Stimulated activated CD4-positive, alpha-beta T cell treated with anti-CD3 and anti-CD28 coated beads, Interleukin-1b, Interleukin-23, amount 100 ng/mL, for 1 hour (primary cell): ENCODE data around the gene ATP9A.
"Not testable (repeated sequence)": the region's sequence is repeated elsewhere in the genome, so short reads cannot be mapped to it uniquely, and the experiment has no call there.

Experiments
- DNase-seq, 2 donors: peaks; one replicate each; pipeline ENCODE4 v3.0.0-alpha.2; 2020; ENCODE audit warnings: low read depth in 2 of 2

The ATP9A gene

GRCh38 chr20:51574248-51575033, 193.7 kb downstream of the ATP9A start:
- DNase-seq: no peak

DNA sequence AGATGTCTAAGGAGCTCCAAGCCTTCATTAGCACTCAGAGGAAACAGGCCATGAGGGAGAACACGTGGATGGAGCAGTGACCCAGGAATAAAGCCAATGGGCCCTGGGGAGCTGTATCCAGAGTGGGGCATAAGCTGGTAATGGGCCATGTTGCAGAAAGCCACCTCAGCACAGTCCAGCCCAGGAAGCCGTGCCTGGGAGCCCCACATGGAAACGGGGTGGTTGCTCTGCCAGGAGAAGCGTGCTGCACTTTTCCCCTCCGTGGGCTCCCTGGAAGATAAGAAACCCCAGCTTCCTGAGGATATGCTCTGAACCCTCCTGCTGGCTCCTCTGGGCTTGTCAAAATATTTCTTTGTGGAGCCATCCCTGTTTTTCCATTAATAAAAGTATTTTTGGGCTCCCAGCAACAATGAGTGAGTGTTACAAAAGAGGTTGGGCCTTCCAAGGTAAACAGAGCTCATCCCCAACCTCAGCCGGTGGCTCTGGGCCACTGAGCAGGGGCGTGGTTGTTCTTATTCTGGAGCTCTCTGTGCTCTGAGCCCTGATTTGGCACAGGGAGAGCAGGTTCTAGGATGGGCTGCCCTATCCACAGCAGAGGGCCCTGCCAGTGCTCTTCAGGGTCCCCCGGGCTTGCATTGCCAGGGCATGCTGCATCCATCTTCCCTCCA, 194.5 kb downstream of the ATP9A start:
- no peak for DNase-seq

GRCh38 chr20:51571460-51571794, 196.8 kb downstream of the ATP9A start:
- no peak for DNase-seq

DNA sequence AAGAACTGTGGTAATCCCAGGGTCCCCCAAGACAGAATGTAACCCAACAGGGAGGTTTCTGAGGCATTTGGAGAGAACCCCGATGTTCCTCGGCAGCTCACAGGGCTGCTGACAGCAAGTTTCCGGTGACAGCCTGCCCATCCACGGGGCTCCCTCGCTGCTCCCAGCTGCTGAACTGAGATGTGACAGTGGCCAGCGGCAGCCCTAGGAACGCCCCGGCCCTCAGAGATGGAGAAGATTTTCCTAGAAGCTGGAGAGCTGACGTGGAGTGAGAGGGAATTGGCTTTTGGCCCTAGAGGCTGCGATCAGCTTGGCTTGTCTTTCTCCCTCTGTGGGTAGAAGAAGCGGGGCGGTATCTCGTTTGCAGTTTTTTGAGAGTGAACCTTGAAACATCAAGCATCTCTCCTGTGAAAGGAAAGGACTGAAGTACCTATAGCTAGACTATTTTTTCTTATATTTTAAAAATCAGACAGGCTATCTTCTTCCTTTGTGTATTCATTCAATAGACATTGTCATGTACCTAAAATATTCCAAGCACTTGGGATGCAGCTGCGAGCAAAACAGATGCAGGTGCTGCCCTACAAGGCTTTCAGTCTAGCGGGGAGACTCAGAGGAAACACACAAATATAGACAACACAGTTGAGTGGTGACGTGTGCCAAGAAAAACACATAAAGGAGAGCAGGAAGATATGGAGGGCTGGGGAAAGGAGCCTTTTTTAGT, 197.3 kb downstream of the ATP9A start:
- no peak for DNase-seq

GRCh38 chr20:51569815-51570738, 198.1 kb downstream of the ATP9A start:
- no peak for DNase-seq

GRCh38 chr20:51568533-51568932, 199.7 kb downstream of the ATP9A start:
- DNase-seq: not testable (repeated sequence)

DNA sequence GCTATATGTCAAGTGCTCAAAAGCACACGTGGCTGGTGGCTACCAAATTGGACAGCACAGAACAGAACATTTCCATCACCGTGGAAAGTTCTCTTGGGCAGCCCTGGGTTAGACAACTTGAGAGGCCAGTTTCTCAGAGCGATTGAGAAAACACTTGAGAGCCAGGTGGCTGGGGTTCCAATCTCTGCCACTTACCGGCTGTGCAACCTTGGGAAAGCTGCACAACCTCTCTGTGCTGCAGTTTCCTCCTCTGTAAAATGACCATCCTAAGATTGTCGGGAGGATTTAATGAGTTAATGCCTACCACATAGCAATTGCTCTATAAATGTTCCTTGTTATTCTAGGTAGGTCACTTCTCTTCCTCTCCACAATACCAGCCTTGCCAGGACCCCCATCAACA, 200.6 kb downstream of the ATP9A start:
- DNase-seq: no peak

DNA sequence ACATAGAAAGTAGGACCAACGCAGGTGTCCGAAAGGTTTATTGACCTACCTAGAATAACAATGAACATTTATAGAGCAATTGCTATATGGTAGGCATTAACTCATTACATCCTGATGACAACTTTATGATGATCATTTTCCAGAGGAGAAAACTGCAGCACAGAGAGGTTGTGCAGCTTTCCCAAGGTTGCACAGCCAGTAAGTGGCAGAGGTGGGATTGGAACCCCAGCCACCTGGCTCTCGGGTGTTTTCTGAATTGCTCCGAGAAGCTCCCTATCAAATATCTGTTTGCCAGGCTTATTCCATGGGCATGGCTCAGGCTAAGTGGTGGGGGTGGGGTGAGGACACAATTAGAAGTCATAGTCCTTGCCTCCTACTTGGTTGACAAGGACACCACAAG, 201.6 kb downstream of the ATP9A start:
- DNase-seq: no peak

DNA sequence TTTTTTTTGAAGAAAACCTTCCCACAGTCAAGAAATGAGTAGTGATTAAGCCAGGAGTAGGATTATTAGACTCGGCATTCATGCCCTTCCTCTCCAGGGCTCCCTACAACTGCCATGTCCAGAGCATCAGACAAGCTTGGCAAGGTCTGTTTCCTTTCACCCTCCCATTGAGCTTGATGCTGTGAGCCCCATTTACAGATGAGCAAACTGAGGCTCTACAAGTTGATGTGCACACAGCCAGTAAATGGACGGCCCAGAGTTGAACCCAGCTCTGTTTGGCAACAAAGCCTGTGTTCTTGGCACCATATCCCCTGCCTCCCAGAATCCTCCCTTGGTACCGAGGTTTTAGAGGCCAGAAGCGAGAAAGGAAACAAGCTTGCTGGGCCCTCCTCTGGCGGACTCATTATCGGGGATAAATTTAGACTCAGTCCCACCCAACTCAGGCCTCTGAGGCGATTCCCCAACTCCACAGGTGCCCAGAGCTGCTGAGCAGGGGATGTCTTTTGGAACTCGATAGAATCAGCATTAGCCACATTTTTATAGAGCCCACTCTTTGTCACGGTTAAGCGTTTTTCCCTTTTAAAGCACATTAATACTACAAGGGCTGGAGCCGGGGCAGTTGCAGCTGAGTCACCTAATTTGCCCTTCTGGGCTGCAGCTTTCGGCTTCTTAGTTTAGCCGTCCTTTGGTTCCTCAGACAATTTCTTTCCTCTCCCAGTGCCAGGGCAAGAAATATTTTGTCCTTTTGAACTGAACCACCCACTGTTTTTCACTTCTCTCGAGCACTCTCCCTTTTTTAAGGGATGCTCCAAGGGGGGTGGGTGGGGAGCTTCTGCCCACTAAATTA, 202.7 kb downstream of the ATP9A start:
- DNase-seq: no peak

GRCh38 chr20:51563486-51564332, 204.5 kb downstream of the ATP9A start:
- DNase-seq: no peak

DNA sequence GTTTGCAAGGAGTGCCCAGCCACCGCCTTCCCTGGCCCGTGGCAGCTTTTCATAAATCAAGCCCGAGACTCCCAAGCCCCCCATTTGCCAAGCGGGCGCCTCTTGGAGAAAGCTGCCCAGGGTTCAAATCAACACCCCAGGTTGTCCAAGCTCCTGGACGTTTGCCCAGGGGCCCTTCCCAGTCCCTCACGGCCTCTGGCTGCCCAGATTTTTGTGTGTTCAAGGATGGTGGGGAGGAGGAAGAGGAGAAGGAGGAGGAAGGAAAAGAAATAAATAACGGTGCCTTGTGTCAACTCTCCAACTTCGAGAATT, 205.1 kb downstream of the ATP9A start:
- DNase-seq: no peak

- DNase-seq: no peak
Observed at GRCh38 chr20:51562332-51563173, 205.6 kb downstream of the ATP9A start.

DNA sequence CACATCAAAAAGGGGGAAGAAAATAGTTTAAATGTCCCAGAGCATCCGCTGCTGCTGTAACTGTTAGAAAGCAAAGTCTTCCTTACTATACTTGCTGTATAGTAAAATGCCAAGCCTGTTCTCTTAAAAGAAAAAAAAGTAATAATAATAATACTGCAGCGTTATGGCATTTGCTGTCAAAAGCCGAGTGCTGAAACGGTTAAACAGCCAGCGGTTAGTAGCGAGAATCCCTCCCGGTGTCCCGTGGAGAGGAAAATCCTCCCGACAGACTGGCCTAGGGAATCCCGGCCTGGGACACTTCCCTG, 206.2 kb downstream of the ATP9A start:
- DNase-seq: no peak

DNA sequence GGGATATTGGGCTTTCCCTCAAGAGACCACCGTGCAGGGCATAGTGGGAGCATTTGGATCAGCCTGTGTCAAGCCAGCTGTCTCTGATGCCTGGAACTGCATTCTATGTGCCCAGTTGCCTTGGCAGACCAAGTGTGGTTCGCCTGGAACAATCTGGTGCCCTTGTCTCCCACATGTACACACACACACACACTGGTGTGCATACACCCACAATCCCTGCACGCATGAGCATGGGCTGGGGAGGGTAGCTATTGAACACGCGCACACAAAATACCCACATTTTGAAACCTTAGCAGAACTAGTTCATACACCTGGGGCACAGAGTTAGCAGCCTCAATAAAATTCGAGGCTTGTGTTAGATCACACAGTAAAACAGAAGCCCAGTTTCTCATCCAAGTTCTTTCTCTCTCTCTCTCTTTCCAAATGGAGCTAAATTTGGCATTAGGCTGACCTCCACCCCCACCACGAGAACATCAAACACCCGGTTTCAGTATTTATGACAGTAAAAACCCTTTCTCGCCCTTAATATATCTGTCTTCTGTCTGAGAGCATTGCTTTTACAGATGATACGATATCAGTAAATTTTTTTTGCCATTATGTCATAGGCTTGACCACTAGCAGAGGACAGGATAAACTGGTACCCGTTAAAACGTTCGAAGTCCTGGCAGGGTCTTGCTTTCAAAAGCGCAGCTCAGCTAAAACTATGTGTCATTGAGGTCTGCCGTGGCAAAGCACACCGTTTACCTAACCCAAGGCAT, 207.5 kb downstream of the ATP9A start:
- DNase-seq: no peak

- no peak for DNase-seq
Observed at GRCh38 chr20:51560042-51560441, 208.1 kb downstream of the ATP9A start.

- DNase-seq: no peak
Observed at GRCh38 chr20:51554538-51555165, 213.5 kb downstream of the ATP9A start.

DNA sequence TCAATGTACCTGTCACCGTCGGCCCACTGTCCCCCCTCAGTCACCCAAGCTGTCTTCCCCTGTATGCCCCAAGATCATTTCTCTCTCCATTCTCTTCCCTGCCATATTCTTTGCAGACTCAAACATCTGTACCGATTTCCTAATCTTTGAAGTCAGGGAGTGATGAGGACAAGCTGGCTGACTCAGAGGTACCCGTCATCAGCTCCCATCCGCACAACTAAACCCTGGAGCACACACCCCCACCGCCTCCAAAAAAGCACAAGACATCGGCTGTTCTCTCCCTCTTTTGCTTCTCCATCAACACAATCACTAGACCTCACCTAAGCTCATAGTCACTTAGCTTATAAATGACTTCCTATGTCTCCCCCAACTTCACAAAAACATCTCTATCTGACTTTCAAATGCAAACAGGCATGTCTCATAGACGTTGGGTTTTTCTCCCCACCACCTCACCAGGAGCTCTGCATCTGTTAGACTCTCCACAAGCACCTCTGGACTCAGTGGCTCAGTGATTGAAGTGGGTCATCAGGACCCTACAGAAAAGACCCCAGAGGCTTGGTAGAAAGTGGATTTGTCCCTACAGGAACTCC, 214.2 kb downstream of the ATP9A start:
- no peak for DNase-seq

DNA sequence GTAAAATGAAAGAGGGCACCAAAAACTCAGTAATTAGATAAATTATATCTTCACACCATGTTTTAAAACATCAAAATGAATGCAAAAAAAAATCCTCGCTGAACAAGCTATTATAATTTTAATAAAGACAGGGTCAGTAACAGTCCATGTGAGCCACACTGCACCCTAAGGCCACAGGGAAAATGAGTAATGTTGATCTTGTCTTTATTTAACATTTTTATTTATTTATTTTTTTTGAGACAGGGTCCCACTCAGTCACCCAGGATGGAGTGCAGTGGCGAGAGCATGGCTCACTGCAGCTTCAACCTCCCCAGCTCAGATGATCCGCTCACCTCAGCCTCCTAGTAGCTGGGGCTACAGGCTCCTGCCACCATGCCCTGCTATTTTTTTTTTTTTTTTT, 217.0 kb downstream of the ATP9A start:
- DNase-seq: no peak
